Measurements from ENCODE around the gene DHX35.
"Not testable (repeated sequence)": the region's sequence is repeated elsewhere in the genome, so short reads cannot be mapped to it uniquely, and the experiment has no call there.

DHX35 gene

DNA sequence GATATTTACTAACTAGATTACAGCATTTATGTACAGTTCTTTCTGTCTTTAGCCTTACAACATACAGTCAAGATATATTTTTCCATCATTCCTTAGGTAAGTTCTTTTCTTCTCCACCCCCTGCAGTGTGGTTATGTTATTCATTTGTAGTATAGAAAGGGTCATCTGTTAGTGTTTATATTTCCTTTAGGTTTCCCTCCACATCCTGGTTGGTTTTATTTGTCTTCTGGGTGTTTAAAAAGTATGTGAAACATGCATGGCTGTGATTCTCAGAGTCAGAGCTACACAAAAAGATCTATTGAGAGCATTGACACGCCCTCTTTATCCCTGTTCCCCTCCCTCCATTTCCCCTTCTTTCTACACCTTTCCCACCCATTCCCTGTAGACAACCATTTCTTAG lies 20.1 kb downstream of the DHX35 start:
- DNase-seq = no peak

DNA sequence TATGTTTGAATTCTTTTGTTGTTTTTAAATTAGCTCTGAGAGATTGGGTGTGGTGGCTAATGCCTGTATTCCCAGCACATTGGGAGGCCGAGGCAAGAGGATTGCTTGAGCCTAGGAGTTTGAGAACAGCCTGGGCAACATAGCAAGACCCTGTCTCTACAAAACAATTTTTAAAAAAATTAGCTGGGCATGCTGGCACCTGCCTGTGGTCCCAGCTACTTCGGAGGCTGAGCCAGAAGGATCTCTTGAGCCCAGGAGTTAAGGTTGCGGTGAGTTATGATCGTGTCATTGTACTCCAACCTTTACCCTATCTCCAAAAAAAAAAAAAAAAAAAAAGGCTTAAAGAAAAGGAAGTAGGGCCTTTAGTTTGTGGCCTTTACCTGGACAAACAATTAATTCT lies 22.9 kb downstream of the DHX35 start:
- no peak for DNase-seq

DNA sequence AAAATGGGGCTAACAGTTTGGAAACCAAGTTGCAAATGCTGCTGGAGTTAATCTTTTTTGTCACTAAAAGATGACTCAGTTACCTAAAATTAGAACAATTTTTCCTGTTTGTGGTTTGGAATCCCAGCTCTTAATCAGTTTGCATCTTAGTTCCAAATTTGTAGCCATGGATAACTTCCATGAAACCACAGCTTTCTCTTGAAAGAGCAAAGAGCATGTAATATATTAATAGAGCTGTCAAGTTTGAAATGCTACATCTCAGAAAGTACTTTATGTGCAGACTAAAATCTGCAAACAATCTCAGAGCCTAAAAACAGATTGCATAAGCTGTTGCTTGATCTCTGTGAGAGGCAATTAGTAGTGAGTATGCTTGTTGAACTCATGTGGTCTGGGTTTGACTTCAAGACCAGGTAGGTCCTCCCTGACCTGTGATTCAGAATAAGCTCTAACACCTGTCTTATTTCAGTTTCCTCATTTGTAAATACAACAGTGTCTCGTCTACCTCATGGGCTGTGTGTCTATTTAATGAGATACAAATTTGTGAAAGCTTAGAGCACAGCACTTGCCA lies 23.5 kb downstream of the DHX35 start:
- DNase-seq = no peak

DNA sequence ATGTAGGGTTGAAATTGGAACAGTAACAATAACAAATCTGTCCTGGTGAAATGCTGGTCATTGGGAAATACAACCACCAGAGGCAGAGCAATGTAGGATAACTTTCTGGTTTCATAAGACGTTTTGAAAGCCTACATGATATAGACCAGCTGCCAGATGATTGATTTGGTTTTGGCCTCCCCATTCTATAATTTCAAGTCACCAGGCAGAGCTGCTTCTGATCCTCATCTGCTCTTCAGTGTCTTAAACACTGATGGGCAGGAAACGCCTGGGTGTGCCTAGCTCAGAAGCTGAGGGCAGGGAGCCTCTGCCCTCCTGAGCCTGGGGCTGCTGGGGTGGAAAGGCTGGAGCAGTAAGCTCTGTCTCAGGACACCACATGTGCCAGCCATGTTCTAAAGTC lies 24.5 kb downstream of the DHX35 start:
- no peak for DNase-seq

DNA sequence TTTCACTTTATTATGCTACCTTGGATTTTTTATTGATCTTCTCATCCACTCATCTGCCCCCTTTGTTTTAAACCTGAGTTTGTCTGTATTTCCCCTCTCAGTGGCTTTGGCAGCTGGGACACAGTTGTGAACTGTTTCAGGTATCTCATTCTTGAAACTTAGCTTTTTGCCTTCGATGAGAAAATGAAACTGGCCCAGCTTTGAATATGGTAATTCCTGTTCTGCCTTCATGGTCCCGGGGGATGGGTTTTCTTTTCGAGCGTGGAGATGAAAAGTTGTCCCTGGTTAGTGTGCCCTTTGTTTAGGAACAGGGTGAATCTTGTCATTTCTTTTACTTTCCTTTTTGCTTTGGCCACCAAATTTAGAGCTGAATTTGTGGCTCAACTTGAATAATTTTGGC lies 25.6 kb downstream of the DHX35 start:
- DNase-seq = no peak

DNA sequence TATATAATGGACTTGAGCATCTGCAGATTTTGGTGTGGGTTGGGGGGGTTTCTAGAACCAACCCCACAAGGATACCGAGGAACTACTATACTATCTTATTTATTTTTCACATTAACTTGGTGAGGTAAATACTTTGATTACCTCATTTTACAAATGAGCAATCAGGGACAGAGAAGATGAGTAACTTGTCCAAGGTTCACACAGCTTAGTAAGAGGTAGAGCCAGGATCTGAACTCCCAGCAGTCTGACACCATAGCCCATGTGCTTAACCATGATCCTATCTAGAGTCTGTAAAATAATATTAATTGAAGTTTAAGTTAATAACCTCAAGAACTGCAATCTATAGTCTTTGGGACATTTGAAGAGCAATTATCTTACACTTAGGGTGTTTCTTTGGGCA lies 28.6 kb downstream of the DHX35 start:
- DNase-seq = no peak

DNA sequence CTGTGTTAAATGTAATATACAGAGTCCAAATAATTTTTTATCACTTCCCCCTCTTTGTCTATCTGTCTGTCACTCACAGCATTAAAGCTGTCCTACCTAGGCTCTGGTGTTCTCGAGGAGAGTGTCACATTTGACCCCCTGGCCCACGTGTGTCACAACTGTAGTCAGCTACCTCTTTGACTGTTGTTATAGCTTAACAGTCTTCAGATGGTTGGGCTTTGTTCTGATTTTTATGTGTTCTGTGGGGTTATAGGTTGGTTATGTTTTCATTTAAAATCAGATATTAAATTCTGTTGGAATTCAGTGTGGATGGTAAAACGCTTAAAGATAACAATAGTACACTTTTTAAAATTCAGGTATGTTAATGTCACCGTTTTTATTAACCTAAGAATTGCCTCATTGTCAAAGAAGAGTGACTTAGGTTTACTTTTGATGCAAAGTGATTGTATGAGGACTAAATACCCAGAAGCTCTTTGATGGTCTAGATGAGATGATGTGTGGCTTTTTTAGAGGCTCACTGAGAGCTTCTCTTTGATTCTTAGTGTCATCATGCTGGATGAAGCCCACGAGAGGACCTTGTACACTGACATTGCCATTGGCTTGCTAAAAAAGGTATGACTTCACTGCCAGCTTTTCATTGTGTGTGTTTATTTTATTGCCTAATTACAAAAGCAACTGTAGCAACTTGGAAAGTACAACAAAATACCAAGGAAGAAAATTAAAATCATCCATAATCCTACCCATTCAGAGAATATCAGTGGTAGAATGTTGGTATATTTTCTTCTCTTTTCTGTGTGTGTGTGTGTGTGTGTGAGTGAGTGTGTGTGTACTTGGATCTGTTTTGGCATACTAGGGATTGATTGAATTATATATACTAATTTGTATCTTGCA lies 29.9 kb downstream of the DHX35 start:
- no peak for DNase-seq

DNA sequence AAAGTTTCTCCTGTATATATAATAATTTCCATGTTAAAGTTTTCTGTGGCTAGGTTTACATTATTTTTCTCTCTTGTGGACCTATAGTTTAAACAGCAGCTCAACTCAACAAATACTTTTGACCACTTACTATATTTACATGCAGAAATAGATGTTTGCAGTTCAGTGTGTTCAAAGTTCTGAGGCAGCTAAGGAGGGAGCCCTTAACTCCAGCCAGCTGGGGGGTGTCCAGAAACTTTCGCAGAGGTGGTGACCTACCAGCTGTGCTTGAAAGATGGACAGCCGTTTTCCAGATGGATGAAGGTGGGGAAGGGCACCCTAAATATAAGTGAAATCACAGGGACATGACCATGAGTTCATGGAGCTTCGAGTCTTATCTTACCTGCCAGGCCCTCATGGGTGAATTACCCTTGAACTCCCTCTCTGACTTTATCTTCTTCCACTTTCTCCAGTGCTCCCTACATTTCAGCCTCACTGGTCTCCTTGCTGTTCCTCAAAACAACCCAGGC lies 33.4 kb downstream of the DHX35 start:
- no peak for DNase-seq

DNA sequence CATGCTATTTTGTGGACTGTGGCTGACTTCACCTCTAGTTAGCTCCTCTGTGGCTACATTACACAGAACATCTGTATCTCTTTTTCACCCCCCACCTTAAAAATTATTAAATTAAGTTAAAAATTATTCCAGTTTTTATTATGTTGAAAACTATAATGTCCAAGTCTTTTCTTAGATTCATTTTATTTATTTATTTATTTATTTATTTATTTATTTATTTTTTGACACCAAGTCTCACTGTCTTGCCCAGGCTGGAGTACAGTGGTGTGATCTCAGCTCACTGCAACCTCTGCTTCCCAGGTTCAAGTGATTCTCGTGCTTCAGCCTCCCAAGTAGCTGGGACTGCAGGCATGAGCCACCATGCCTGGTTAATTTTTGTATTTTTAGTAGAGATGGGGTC lies 34.7 kb downstream of the DHX35 start:
- DNase-seq = not testable (repeated sequence)

DNA sequence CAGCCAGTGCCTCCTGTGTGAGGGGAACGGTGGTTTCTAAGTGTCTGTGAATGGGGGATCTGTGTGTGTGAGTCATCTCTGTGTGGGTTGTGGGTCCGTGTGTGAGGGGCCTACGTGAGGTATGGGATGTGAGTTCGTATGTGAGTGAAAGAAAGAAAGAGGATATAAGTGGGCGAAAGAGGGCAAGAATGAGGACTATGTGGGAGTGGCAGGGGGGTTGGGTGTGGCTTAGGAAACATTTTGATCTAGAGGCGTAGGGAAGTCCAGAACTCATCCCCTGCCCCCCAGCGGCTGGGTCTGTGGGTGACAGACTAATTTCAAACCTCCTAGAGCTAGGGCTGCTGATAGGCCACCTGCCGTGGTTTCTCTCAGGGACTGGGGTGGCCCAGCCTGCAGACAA lies 35.5 kb downstream of the DHX35 start:
- peak; percentile 86 for DNase-seq

DNA sequence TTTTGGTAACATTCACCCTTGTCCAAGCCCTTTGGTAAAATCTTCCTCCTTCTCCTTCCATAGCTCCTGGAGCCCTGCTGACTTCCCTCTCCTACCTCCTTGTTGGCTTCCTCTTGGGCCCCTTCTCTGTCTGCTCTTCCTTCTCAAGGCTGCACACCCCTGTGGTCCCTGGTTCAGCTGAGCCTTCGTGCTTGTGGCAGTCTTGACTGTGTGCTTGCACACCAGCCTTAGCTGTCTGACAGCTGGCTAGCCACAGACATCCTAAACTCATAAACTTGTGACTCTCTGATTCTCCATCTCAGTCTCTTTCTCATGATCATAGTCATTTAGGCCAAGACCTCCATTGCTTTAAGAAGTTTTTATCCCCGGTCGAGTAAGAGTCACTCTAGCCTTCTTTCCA lies 37.1 kb downstream of the DHX35 start:
- DNase-seq = no peak

DNA sequence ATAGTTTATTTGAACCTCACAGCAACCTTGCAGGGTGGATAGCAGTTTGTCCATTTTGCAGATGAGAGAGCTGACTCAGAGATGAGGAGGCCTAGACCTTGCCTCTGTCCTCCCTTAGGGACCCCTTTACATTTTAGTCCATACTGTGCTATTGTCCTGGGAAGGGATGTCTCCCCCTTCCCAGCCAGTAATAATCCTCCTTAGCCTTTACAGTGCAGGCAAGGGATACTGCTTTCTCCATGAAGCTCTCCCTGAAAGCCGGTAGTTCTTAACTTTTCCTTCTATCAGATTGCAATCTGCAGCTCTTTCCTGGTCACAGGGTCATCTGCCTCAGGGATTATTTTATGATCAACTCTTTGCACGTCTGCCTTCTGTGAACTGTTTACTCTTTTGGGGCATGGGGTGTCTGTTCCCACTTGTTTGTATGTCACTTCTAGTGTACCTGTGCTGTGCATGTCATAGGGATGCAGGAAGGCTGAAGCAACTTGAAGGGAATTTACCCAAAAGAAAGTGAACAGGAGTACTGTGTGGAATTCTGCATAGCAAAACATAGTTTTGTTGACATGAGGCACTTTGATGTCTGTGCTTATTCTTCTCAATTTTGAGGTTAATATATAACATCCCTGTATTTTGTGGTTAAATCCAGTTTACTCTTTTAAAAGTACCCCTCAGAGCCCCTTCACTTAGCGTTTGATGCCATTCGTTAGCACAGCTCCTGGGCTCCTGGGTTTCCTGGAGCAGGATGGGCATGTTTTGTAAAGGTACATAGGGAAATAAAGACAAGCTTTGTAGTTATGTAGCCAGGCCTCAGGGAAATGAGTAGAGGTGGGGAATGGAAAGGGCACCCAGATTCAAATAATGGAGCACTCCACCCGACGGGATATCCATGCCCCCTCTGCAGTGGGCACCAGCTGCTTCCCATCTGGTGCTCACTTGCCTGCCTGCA lies 38.1 kb downstream of the DHX35 start:
- no peak for DNase-seq

DNA sequence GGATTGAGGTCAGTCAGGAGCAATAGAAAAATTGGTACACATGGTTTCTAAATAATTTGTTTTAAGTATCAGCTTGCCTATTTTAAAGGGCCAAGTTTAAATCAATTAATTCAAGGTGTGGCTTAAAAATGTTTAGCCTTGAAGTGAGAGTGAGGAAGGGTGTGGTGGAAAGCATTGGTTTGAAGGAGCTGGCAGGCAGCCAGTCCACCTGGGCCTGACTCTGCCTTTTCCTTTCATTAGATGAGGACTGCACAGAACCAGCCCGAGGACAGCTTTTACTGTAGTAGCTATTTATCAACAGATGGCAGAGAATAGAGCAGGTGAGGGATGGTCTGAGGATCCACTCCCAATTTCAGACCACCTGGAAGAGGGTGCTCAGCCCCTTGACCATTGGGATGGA lies 42.4 kb downstream of the DHX35 start:
- DNase-seq = no peak

DNA sequence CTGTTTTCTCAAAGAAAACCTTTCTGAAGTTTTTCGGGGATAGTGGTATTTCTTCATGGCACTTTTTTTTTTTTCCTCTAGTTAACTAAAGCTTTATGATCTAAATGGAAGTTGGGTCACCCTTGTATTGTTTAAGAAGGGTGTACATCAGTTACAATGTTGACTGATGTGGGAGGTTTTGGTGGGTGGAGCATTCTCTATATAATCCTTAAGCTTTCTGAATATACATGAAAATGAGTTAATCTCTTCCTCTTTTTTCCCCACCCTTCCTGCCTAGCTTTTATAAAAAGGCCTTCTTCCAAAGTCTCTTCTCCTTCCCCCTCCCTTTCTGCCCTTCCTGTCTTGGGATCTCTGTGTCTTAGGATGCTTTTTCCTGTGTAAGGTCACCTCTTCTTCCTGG lies 47.2 kb downstream of the DHX35 start:
- no peak for DNase-seq

DNA sequence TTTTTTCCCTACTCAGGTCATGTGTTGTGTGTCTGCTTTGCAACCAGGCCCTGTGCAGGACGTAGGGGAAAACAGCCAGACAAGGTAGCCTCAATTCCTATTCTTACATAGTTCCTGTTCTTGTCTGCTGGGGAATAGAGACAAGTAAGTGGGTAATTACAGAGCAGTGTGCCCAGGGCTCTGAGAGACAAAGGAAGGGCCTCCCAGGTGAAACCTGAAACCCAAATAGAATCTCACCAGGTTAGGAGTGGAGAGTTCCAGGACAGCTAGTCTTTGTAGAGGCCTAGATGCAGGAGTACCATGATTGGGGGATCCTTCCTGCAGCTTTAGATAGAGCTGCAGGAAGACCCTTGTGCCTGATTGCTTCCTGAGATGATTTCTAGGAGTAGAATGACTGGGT lies 48.4 kb downstream of the DHX35 start:
- DNase-seq = no peak

DNA sequence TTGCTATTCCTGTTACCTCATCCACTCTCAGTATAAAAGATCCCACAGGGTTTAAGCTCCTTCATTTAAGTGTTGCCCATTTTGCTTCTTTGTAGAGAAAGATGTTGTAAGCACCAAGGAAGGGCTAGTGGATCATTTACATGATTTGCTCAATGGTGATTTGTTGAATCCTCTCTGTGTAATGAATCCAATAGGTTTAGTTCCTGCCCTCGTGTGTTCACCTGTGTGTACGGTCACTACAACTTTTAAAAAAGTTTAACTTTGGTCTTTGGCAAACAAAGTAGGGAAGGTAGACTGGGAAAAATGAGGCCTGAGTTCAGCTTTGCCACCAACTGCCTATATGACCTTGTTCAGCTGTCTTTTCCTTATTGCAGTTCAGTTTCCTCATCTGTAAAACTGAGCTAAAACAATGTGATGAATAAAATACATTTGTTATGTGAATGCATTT lies 51.5 kb downstream of the DHX35 start:
- no peak for DNase-seq

DNA sequence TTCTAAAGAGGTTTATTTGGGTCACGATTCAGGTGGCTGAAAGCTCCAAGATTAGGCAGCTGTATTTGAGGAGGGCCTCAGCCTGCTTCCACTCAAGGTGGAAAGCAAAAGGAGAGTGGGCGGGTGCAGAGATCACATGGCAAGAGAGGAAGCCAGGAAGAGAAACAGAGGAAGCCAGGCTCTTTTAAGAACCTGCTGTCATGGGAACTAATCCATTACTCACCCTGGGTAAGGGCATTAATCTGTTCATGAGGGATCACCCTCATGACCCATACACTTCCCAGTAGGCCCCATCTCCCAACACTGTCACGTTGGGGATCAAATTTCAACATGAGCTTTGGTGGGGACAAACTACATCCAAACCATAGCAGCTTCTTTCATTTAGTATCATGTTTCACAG lies 53.9 kb downstream of the DHX35 start:
- no peak for DNase-seq

DNA sequence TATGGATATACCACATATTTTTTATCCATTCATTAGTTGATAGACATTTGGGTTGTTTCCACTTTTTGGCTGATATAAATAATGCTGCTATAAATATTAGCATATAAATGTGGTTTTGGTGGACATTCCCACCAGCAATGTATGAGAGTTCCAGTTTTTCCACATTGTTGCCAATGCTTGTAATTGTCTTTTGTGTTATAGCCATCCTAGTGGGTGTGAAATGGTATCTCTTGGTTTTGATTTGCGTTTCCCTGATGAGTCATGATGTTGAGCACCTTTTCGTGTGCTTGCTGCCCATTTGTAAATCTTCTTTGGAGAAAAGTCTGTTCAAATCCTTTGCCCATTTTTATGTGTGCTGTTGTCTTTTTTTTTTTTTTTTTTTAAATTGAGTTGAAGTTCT lies 54.4 kb downstream of the DHX35 start:
- peak; percentile 52 for DNase-seq

DNA sequence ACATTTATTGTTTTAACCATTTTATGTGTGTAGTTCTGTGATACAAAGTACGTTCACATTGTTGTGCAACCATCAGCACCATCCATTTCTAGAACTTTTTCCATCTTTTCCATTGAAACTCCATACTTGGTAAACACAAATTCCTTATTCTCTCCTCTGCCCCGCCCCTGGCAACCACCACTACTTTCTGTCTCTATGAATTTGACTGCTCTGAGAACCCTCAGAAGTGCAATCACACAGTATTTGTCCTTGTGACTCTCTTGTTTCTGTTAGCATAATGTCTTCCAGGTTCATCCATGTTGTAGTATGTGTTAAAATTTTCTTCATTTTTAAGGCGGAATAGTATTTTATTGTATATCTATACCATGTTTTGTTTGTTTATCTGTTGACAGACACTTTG lies 56.9 kb downstream of the DHX35 start:
- no peak for DNase-seq

DNA sequence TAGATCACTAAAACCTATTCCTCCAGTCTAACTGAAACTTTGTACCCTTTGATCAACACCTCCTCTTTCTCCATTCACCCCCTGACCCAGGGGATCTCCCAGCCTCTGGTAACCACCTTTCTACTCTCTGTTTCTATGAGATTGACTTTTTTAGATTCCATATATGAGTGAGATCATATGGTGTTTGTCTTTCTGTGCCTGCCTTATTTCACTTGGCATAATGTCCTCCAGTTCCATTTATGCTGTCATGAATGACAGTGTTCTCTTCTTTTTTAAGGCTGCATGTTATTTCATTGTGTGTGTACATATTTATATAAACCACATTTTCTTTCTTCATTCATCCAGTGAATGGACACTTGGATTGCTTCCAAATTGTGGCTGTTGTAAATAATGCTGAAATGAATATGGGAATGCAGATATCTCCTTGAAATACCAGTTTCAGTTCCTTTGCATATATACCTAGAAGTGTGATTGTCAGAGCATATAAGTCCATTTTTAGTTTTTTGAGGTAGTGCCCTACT lies 57.7 kb downstream of the DHX35 start:
- DNase-seq = peak; percentile 80

DNA sequence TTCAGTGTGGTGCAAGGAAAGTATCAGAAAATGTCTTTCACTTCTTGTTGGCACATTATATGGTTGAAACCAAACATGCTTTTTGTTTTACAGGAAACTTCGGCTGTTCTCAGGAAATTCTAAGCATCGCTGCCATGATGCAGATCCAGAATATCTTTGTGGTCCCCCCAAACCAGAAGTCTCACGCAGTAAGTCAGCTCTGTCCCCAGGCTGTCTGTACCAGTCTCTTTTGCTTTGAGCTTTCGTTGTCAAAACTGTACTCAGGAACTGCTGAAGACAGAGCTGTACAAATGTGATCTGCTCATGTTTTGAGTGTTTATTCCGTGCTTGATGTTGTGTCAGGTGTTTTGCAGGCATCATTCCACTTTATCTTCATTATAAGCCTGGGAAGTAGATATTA lies 59.6 kb downstream of the DHX35 start:
- DNase-seq = peak; percentile 88

DNA sequence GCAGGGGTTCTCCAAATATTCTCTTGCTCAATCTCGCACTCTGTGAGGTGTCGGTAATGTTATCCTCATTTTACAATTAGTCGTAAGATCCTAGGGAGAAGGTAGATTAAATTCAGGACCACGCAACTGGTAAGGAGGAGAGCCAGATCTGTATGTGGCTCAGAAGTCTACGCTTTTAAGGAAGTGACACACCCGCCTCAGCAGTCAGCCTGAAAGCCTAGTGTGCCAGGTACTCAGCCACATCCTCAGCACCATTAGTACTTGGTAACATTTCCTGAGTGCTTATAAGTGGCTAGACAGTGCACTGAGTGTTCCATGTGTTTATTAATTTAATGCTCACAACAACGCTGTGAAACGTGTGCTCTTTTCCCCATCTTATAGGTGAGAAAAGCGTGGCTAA lies 63.7 kb downstream of the DHX35 start:
- DNase-seq = peak; percentile 67

DNA sequence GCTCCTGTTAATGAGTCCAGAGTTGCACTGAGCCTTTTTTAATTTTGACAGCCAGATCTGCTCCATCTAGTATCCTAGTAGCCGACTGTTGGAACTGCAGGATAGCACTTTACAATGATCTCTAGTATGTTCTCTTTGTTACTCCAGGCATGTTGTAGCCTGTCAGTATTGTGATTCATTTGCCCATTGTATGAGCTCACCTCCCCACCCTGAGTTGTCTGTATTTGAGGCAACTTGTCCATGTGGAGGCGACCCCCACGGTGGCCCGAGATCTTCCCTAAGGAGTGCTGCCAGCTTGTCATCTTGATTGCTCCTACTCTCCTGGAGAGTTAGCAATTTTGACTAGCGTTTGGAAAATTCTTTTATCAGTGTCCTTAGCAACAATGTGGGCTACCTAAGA lies 67.2 kb downstream of the DHX35 start:
- no peak for DNase-seq

Measured in activated CD4-positive, alpha-beta T cell treated with anti-CD3 and anti-CD28 coated beads, Interleukin-2, amount 50 U/mL, for 16 hours (primary cell).